Gastroesophageal sphincter (tissue), 3 donors: ENCODE results near the gene C10orf71.

Experiments used
- EP300 ChIP-seq: sonication (generic); formaldehyde crosslinking; IDR thresholded peaks from one replicate; pipeline ENCODE4 v1.6.1; 2017; ENCODE audit warnings: antibody characterized with exemption, mild to moderate bottlenecking
- TF ChIP-seq, protein P1 (sequence below), 4 experiments: fragments of 200-600 bp in 2 of 4; fragments of 450-650 bp in 2 of 4; sonication (generic) in 1 of 4; IDR thresholded peaks; one replicate each; pipeline ENCODE4 v1.5.1; 2017 to 2019; ENCODE audit warnings: antibody characterized with exemption in 4 of 4, mild to moderate bottlenecking in 2 of 4, moderate library complexity in 2 of 4

DNA sequence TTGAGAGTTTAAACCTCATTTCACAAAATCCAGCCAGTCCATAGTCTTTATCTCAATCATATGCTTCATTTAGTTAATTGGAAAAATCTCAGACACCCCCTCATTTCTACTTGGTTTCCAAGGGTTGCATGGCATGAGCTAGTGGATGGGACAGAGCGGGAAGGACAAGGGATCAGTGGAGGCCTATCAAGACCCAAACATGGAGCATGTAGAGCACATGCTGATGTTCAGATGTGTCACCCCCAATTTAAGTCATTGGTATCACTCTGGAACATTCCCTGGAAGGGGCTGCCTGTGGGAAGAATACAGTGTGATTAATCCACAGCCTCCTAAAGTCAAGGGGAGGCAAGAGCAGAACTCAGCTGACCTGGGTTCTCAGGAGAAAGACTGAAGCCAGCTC is 2.3 kb downstream of the C10orf71 start:
- TF ChIP-seq EP300: no peak
- TF ChIP-seq, protein P1, sequence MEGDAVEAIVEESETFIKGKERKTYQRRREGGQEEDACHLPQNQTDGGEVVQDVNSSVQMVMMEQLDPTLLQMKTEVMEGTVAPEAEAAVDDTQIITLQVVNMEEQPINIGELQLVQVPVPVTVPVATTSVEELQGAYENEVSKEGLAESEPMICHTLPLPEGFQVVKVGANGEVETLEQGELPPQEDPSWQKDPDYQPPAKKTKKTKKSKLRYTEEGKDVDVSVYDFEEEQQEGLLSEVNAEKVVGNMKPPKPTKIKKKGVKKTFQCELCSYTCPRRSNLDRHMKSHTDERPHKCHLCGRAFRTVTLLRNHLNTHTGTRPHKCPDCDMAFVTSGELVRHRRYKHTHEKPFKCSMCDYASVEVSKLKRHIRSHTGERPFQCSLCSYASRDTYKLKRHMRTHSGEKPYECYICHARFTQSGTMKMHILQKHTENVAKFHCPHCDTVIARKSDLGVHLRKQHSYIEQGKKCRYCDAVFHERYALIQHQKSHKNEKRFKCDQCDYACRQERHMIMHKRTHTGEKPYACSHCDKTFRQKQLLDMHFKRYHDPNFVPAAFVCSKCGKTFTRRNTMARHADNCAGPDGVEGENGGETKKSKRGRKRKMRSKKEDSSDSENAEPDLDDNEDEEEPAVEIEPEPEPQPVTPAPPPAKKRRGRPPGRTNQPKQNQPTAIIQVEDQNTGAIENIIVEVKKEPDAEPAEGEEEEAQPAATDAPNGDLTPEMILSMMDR (IDR thresholded peaks at IDR 0.05): no peak
